SK-N-SH (cell line): ENCODE results near the gene STAG3.
"Not testable (repeated sequence)": the region's sequence is repeated elsewhere in the genome, so short reads cannot be mapped to it uniquely, and the experiment has no call there.

ENCODE experiments used
- FOXM1 ChIP-seq: IDR thresholded peaks from 2 replicates; pipeline ENCODE4 v1.4.0; 2012; ENCODE audit warnings: low read depth, mild to moderate bottlenecking
- POLR2AphosphoS5 ChIP-seq: IDR thresholded peaks from 2 replicates; pipeline ENCODE4 v1.6.1; 2012; ENCODE audit warnings: low read depth, low read length
- RFX5 ChIP-seq: IDR thresholded peaks from 2 replicates; pipeline ENCODE4 v1.6.1; 2012; ENCODE audit warnings: mild to moderate bottlenecking, improper control_type of control experiment, low read length
- TCF12 ChIP-seq: IDR thresholded peaks from 2 replicates; pipeline ENCODE4 v1.4.0; 2012
- TEAD4 ChIP-seq: IDR thresholded peaks from 2 replicates; pipeline ENCODE4 v1.4.0; 2012; ENCODE audit warnings: mild to moderate bottlenecking, borderline replicate concordance; ENCODE audit not compliant: insufficient read depth

DNA sequence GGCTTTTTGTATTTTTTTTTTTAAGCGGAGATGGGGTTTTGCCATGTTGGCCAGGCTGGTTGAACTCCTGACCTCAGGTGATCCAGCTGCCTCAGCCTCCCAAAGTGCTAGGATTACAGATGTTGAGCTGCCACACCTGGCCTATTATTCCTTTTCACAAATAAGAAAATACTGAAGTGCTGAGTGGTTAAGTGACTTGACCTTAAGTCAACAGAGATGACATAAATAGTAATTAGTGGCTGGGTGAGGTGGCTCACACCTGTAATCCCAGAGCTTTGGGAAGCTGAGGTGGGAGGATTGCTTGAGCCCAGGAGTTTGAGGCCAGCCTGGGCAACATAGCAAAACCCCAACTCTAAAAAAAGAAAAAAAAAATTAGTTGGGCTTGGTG lies 47.5 kb upstream of the STAG3 start:
- TF ChIP-seq FOXM1, POLR2AphosphoS5, TEAD4, RFX5, TCF12: not testable (repeated sequence)
